Right lobe of liver (tissue), 6 donors: ENCODE data around the gene CHST11. TPM values are rescaled to one million over a fixed set of nuclear protein-coding genes. Genes with fewer than 3 reads are reported as not detected.

Experiments used
- ATAC-seq, 4 donors: fragments of 200-7000 bp; cut with Tn5 transposase; one replicate each; pipeline ENCODE4 v1.9.1; 2020; ENCODE audit warnings: mild to moderate bottlenecking in 4 of 4, moderate library complexity in 4 of 4
- DNase-seq, 3 donors: peaks; one replicate each; pipeline ENCODE4 v3.0.0-alpha.2; 2020
- H3K27ac ChIP-seq, 3 donors: fragments of 200-600 bp; one replicate each; pipeline ENCODE4 v1.8.0; 2022
- H3K27me3 ChIP-seq, 2 donors: fragments of 200-600 bp; one replicate each; pipeline ENCODE4 v1.8.0; 2022
- H3K36me3 ChIP-seq, 4 donors: fragments of 200-600 bp; sonication (generic) in 1 of 4; one replicate each; pipeline versions ENCODE4 v1.5.1 to v1.8.0; 2017 to 2022; ENCODE audit warnings: control low read depth in 1 of 4
- H3K4me1 ChIP-seq, 4 donors: fragments of 200-600 bp; sonication (generic) in 1 of 4; one replicate each; pipeline versions ENCODE4 v1.5.1 to v1.8.0; 2017 to 2022; ENCODE audit warnings: control low read depth in 1 of 4
- H3K4me3 ChIP-seq, 3 donors: fragments of 200-600 bp; one replicate each; pipeline ENCODE4 v1.8.0; 2022
- H3K9me3 ChIP-seq, 4 donors: fragments of 200-600 bp; sonication (generic) in 1 of 4; one replicate each; pipeline versions ENCODE4 v1.5.1 to v1.8.0; 2017 to 2022; ENCODE audit warnings: control low read depth in 1 of 4
- POLR2A ChIP-seq: fragments of 450-650 bp; IDR thresholded peaks from one replicate; pipeline ENCODE4 v1.6.1; 2017; ENCODE audit warnings: antibody characterized with exemption, mild to moderate bottlenecking
- WGBS: methylation state at CpG from one replicate; pipeline ENCODE4 v1.1.6; 2018; ENCODE audit warnings: low coverage, low lambda C conversion rate; ENCODE audit not compliant: insufficient coverage; ENCODE audit errors: missing lambda C conversion rate; 5-methylcytosine and 5-hydroxymethylcytosine counted together
- intact Hi-C, 2 donors: fragments of 100-400 bp; cut with DNase I; formaldehyde crosslinking; loops; one replicate each; pipeline versions ENCODE4 v1.11.2 to v1.14.1; 2022
- total RNA-seq, 6 experiments: library from RNA; depleted of rRNA in 2 of 6; stranded (reverse); fragments of >200 nt in 2 of 6; fragmentation: NEBNext Ultra II Directional in 3 of 6; extraction: Animal tissue kit (Norgen Biotek cat#: 25700) in 3 of 6; gene quantifications; one replicate each; pipeline versions ENCODE4 v1.1.0 to v1.2.4, GENCODE V29; 2016 to 2023
- TF ChIP-seq, protein P1 (sequence below), 4 donors: fragments of 200-600 bp in 3 of 4; fragments of 450-650 bp in 1 of 4; IDR thresholded peaks; one replicate each; pipeline versions ENCODE4 v1.5.1 to v1.8.0; 2016 to 2022; ENCODE audit warnings: antibody characterized with exemption in 4 of 4, mild to moderate bottlenecking in 2 of 4
- donor health status: DM: no; HTN: yes; CAD: no.
- donor health status: DM: no; HTN: no; CAD: no.
- donor health status: DM: no; HTN: no; CAD: no.
- donor health status: DM: no; HTN: yes; CAD: no.
- donor health status: DM: no; HTN: yes; CAD: no.

Gene CHST11
- total RNA-seq, 6 experiments from 2014 or later, result 0.57 to 10.4 (median 3.5) TPM

GRCh38 chr12:104419717-104420116, 37.0 kb upstream of the CHST11 start:
- WGBS, result 96% methylated on average over 2 of the region's 2 CpGs
- Histone ChIP-seq H3K27ac (no peak overlapping the region), H3K4me1 (peaks cover 0 to 3% (median 0%) of the 10 kb centered on the region in 4 donors), H3K27me3 (no peaks in the 10 kb centered on the region), H3K9me3 (no peaks in the 10 kb centered on the region), H3K36me3 (no peaks in the 10 kb centered on the region), H3K4me3 (no peak overlapping the region)
- ATAC-seq (peak in 1 of 4 donors; percentile 52), DNase-seq (no peak)
- TF ChIP-seq POLR2A, result no peak
- TF ChIP-seq, protein P1, sequence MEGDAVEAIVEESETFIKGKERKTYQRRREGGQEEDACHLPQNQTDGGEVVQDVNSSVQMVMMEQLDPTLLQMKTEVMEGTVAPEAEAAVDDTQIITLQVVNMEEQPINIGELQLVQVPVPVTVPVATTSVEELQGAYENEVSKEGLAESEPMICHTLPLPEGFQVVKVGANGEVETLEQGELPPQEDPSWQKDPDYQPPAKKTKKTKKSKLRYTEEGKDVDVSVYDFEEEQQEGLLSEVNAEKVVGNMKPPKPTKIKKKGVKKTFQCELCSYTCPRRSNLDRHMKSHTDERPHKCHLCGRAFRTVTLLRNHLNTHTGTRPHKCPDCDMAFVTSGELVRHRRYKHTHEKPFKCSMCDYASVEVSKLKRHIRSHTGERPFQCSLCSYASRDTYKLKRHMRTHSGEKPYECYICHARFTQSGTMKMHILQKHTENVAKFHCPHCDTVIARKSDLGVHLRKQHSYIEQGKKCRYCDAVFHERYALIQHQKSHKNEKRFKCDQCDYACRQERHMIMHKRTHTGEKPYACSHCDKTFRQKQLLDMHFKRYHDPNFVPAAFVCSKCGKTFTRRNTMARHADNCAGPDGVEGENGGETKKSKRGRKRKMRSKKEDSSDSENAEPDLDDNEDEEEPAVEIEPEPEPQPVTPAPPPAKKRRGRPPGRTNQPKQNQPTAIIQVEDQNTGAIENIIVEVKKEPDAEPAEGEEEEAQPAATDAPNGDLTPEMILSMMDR (IDR thresholded peaks at IDR 0.05), result no peak
- intact Hi-C loops, result no loop called here

DNA sequence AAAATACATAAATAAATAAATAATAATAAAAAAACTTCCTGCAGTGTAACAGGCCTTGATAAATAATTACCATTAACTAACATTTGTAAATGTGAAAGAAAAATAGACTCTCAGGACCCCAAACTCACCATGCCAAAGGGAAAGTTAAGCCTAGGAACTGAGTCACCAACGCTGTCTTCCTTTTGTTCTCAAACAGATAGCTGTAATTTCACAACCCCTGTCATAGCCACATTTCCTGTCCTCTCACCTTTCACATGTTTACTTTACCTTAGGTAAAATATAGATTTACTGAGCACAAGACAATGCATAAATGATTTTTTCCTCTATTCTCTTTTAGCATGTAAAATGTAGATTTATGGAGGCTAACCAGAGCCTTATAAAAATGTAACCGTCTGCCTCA, 35.9 kb upstream of the CHST11 start:
- TF ChIP-seq POLR2A, result no peak
- TF ChIP-seq, protein P1 (IDR thresholded peaks at IDR 0.05), result no peak
- ATAC-seq (peak in 1 of 4 donors; percentile 33), DNase-seq (no peak)
- H3K4me3 ChIP-seq, result no peak overlapping the region
- WGBS, result 47% methylated on average over 2 of the region's 2 CpGs
- H3K27ac ChIP-seq, result no peak overlapping the region
- H3K9me3 ChIP-seq, result no peaks in the 10 kb centered on the region
- peaks cover 0 to 3% (median 0%) of the 10 kb centered on the region in 4 donors for H3K4me1 ChIP-seq
- no peaks in the 10 kb centered on the region for H3K36me3 ChIP-seq
- intact Hi-C loops, result no loop called here
- H3K27me3 ChIP-seq, result no peaks in the 10 kb centered on the region

GRCh38 chr12:104421343-104421742, 35.4 kb upstream of the CHST11 start:
- Histone ChIP-seq H3K27me3 (no peaks in the 10 kb centered on the region), H3K4me3 (no peak overlapping the region), H3K36me3 (no peaks in the 10 kb centered on the region), H3K9me3 (no peaks in the 10 kb centered on the region), H3K4me1 (peaks cover 0 to 3% (median 0%) of the 10 kb centered on the region in 4 donors), H3K27ac (no peak overlapping the region)
- ATAC-seq, result no peak
- no peak for TF ChIP-seq POLR2A
- TF ChIP-seq, protein P1 (IDR thresholded peaks at IDR 0.05), result no peak
- intact Hi-C loops, result no loop called here
- no peak for DNase-seq
- 78% methylated on average over 1 of the region's 2 CpGs for WGBS

GRCh38 chr12:104422441-104422840, 34.3 kb upstream of the CHST11 start:
- TF ChIP-seq, protein P1 (IDR thresholded peaks at IDR 0.05), result no peak
- TF ChIP-seq POLR2A, result no peak
- DNase-seq, result no peak
- Histone ChIP-seq H3K36me3 (no peaks in the 10 kb centered on the region), H3K4me1 (peaks cover 0 to 3% (median 0%) of the 10 kb centered on the region in 4 donors), H3K27me3 (no peaks in the 10 kb centered on the region), H3K4me3 (no peak overlapping the region), H3K9me3 (no peaks in the 10 kb centered on the region), H3K27ac (no peak overlapping the region)
- WGBS, result 92% methylated on average over 1 of the region's 1 CpG
- intact Hi-C loops, result no loop called here
- ATAC-seq, result no peak

GRCh38 chr12:104423273-104423672, 33.5 kb upstream of the CHST11 start:
- H3K4me1 ChIP-seq, result peaks cover 0 to 3% (median 0%) of the 10 kb centered on the region in 4 donors
- intact Hi-C loops, result no loop called here
- no peak overlapping the region for H3K4me3 ChIP-seq
- no peaks in the 10 kb centered on the region for H3K27me3 ChIP-seq
- no peaks in the 10 kb centered on the region for H3K36me3 ChIP-seq
- TF ChIP-seq, protein P1 (IDR thresholded peaks at IDR 0.05), result no peak
- TF ChIP-seq POLR2A, result no peak
- DNase-seq, result no peak
- ATAC-seq, result no peak
- no peaks in the 10 kb centered on the region for H3K9me3 ChIP-seq
- WGBS, result 74% methylated on average over 3 of the region's 3 CpGs
- no peak overlapping the region for H3K27ac ChIP-seq
